GM19467 (cell line): ENCODE data around the gene ABAT.
"Not testable (repeated sequence)": the region's sequence is repeated elsewhere in the genome, so short reads cannot be mapped to it uniquely, and the experiment has no call there.

Experiments used
- ATAC-seq: cut with Tn5 transposase; IDR thresholded peaks from one replicate; pipeline ENCODE4 v1.9.1; 2021; ENCODE audit warnings: mild to moderate bottlenecking, moderate library complexity; ENCODE audit not compliant: unreplicated experiment

The ABAT gene

DNA sequence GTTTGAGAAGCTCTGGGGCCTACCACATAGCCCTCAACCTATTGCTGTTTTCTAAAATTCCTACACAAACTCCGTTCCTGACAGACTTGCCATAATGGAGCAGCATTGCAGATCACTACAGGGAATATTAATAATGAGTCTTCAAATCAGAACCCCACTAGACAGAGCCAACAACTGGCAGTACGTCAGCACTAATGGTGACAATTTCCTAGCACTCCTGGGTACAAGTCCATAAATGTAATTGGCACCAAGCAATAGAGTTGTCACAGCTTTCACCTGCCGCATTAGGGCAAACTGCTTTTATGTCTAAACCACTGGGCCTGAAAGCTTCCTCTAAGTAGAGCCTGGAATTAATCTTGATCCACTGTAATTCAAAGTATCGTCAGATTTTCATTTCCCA lies 25.5 kb upstream of the ABAT start:
- ATAC-seq: no peak

DNA sequence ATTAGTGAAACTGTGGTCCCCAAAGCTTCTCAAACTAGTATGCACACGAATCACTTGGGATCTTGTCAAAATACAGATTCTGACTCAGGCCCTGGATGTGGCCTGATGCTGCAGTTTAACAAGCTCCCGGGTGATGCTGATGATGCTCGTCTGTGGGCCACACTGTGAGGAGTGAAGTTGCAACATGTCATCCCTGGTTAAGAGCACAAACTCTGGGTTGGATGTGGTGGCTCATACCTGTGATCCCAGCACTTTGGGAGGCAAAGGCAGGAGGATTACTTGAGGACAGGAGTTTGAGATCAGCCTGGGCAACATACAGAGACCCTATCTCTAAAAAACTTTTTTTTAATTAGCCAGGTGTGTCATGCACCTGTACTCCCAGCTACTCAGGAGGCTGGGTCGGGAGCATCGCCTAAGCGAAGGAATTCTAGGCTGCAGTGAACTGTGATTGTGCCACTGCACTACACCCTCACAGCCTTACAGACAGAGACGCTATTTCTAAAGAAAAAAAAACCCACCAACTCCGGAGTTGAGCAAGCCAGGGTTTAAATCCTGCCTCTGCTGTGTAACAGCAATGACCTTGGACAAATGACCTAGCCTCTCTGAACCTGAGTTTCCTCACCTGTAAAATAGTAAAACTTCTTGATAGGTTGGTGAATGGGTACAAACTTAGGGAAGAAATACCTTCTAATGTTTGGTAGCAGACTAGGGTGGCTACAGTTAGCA lies 24.4 kb upstream of the ABAT start:
- ATAC-seq: no peak

DNA sequence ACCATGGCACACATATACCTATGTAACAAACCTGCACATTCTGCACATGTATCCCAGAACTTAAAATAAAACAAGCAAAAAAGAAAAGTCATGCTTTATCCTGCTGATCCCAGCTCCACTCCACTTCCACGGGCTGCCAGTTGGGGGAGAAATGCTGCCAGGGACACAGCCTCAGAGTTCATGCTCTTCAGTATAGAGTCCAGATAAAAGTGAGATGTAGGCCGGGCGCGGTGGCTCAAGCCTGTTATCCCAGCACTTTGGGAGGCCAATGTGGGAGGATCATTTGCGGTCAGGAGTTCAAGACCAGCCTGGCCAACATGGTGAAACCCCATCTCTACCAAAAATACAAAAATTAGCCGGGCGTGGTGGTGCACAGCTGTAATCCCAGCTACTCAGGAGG lies 22.5 kb upstream of the ABAT start:
- not testable (repeated sequence) for ATAC-seq

DNA sequence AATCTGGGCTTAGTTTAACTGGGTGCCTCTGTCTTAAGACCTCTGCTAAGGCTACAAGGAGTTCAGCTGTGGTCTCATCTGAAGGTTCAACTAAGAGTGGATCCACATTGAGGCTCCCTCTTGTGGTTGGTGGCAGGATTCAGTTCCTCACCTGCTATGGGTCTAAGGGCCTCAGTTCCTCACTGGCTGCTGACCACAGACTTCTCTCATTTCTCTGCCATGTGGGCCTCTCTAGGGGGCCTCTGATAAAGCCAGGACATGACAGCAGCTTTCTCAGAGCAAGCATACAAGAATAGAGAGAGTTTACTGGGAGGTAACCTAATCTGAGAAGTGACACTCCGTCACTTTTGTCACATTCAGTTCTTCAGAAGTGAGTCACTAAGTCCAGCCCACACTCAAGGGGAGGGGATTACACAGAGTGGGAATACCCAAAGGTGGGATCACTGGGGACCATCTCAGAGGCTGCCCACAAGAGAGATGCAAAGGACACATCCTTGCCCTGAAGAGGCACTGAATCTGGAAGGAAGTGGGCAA lies 19.2 kb upstream of the ABAT start:
- ATAC-seq: peak; percentile 51

DNA sequence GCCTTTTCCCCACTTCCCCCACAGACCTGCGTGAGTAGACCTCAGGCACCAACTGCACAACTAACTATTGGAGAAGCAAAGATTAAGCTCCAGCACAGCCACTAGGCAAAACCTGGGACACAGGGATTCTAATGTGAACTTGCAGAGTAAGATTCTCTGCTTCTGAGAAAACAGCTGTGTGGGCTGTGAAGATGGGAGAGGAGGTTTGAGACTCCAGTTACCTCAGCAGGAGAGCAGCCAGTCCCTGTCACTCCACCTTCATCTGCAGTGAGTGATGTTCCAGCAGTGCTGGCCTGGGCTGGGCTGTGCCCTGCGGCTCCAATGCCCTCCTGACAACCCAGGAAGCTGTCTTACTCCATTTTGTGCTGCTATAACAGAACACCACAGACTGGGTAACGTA lies 18.0 kb upstream of the ABAT start:
- ATAC-seq: no peak

DNA sequence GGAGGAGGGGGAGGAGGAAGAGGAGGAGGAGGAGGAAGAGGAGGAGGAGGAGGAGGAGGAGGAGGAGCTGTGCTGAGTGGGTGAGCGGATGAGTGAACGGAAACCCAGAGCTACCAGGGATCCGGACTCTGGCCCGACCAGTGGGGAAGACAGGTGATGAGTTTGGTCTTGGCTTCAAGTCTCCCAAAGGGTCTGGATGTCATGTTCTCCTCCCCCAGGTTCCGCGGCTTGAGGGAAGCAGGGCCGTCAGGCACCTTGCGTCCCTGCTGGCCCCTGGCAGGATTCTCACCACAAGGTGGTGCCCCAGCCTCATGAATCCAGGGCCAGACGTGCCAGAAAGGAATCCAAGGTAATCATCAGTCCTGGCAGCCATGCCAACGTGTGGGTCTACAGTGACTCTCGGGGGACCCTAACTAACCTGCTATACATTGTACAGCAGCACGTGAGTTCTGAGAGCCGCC lies 13.5 kb upstream of the ABAT start:
- no peak for ATAC-seq

DNA sequence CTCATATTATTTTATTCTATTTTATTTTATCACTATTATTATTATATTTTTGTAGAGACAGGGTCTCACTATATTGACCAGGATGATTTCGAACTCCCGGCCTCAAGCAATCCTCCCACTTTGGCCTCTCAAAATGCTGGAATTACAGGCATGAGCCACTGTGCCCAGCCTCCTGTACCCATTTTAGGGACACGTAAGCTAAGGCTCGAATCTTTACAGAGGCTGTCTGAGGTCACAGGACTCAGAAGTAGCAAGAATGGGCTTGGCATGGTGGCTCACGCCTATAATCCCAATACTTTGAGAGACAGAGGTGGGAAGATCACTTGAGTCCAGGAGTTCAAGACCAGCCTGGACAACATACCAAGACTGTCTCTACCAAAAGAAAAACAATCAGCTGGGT lies 12.7 kb upstream of the ABAT start:
- no peak for ATAC-seq

DNA sequence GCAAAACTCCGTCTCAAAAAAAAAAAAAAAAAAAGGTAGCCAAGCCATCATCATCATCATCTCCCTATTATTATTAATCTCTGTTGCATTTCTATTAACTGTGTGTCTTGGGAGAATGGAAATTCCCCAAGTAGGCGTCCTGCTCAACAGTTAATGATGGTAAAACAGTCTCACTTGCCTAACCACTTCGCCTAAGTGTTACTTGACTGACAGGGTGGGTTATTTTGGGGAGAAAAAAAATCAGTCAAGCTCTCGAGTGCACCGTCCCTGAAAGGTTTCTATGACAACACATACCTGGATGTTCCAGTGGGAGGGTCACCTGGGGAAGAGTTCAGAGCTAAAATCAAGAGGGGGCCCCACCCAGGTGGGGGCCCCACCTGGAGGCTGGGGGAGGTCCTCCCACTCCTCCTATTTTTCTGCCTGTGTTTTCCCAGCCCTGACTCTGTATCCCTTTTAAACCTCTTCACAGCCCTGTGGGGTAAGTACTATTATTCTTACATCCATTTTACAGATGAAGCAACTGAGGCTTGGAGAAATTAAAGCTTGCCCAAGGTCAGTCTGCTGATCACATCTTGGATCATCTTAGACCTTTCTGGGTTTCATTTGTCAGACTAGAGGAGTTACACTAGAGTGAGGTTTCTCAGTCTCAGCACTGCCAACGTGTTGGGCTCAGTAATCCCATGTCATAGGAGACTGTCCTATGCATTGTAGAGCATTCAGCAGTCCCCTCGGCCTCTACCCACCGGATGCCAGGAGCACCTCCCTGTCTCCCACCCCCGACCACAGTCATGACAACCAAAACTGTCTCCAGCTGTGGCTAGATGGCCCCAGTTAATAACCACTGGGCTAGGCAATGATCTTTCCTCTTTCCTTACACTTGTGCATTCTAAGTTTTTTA lies 11.0 kb upstream of the ABAT start:
- ATAC-seq: no peak

DNA sequence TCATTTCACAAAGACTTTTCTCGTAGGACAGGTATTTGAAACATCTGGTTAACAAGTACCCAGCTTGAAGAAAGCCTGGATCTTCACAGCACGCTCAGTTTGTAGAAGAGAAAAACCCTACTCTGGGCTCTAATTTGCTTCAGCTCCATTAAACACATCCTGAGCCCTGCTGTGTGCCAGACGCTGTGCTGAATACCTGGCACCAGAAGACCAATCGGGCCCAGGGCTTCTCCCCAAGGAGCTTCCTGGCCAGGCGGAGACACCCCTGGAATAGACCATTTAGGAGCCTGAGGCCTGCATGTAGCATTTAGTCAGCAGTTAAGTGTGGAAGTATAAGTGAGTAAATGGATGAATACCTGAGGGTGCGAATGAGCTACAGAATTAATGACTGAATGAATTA lies 8.9 kb upstream of the ABAT start:
- ATAC-seq: no peak

DNA sequence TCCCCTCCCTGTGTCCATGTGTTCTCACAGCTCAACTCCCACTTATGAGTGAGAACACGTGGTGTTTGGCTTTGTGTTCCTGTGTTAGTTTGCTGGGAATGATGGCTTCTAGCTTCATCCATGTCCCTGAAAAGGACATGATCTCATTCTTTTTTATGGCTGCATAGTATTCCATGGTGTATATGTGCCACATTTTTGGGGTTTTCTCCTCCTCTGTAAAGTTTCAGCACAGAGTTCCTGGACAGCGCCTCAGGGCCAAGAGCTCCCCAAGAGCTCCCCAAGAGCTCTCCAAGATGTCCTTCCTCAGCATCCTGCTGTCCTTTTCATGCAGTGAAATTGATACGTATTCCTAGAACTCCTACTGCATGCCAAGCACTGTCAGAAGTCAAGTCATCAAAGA lies 6.9 kb upstream of the ABAT start:
- ATAC-seq: no peak

DNA sequence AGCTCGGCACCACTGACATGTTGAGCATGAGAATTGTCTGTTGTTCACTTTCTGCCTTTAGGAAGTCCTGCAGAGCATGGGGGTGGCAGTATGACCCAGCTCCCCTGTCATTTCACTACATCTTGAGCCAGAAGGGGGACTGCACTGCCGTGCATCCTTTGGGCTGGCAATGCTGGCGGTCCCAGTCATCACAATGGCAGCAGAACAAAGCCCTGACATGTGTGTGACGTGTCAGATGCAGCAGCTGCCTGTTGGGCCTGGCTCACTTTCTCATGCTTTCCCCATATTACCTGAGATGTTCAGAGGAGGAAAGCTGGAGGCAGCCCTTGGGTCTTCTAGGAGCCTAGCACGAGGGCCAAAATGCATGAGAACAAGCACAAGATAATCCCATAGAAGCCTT lies 6.3 kb upstream of the ABAT start:
- no peak for ATAC-seq

DNA sequence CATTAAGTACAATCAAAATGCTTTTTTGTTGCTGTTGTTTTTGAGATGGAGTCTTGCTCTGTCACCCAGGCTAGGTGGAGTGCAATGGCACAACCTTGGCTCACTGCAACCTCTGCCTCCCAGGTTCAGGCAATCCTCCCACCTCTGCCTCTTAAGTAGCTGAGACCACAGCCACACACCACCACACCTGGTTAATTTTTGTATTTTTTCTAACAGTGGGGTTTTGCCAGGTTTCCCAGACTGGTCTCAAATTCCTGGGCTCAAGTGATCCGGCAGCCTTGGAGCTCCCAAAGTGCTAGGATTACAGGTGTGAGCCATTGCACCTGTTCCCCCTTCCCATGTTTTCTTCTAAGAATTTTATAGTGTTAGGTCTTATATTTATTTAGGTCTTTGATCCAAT lies 4.9 kb upstream of the ABAT start:
- ATAC-seq: no peak

DNA sequence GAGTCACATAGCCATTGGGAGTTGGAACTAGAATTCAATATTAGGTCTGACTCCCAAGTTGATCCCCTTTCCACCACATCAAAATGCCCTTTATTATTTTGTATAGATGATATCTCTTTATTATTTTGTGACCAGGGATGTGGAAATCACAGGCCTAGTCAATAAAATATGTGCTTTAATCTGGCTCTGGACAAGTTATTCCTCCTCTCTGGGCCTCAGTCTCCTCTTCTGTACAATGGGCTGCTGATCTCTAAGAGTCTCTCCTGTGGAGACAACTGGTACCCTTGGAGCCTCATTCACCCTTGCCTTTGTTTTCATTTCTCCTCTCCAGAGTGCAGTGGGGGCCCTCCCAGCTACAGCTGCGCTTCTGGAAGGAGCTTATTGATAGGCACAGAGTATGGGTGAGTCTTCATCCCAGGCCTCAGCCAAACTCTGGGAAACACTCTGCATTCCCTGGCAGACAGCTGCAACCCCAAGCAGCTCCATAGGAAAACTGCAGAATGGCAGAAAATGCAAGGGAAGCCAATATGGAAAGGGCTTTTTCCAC lies 4.3 kb upstream of the ABAT start:
- no peak for ATAC-seq

DNA sequence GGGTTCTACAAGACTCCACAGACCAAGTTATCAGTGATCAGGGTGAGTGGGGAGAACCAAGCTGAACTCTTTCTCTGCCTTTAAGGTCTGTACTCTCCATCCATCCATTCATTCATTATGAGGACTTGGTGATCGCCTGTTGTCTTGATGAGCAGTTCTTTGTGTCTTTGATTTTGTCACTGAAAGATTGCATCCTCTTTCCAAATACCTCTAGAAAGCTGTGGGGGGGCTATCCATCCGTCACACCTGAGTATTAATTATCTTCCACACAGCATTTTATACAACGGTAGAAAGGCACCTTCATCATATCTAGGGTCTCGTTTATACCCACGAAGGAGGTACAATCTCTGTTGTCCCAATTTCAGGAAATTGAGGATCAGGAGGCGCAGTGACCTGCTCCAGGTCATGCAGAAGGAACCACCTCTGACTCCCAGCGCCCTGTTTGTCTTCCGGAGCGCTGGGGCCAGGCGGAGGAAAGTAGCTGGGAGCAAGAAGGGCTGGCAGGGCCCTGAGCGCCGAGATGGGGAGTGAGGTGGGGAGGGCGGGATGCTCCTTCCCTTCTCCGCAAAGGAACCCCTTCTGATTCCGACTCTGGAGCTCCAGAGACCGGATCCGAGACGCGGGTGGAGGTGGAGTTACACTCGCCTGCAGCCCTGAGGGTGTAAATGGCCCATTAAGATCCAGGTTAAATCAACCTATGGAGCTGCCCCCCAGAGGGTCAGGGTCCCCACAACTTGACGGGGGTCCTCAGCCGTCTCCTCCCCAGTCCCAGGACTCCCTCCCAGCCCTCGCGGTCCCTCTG lies 605 bp upstream of the ABAT start:
- ATAC-seq: peak; percentile 26

DNA sequence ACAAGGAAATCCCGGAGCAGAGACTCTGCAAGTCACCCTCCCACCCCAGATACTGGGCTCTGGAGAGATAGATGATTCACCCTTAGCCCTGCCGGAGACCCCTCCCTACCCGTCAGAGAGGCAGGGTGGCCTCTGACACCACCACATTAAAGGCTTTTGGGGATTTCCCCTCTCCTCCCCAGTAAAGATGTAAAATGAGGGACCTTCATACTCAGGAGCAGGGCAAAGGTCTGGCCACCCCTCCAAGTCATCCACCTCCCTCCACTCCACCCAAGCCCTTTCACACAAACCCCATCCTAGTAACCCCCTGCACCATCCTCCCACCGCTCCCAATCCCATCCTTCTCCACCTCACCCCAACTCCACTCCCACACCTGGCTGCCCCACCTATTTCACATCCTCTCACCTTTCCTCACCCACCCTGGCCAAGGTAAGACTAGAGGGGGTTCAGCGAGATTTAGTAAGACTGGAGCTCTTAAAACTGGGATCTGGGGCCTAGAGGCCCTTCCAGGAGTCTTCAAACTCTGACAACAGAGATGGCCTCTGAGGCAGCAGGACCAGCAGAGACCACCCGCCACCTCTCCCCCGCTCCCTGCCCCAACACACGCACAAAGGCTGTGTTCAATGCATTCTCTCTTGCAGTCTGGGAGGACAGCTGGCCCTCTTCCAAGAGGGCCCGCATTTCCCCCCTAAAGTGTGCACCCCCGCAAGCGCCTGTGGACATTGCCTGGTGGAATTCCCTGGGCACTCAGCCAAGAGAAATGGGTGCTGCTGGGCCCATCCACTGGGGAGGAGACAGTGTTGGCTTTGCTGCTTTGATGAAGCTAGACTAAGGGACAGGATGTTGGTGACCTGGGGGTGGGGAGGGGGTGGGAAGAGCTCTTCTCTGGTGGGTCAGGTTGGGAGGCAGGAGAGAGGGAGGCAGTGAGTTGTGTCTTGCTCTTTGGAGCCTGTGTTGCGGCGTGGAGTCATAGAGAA lies 1.1 kb downstream of the ABAT start:
- ATAC-seq: no peak

DNA sequence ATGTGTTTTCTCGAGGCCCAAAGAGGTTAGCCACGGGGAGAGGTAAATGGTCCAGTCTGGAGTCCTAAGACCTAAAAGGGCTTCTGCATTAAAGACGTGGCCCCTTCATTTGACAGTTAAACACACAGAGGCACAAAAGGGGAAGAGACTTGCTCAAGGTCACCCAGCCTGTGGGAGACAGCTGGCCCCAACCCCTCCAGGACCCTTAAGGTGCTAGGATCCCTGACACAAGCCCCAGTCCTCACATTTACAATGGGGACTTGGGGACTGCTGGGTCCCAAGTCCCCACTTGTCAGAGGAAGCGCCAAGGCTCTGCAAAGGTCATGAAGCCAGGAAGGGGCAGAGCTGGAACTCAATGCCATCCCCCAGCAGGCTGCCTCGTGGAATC lies 1.7 kb downstream of the ABAT start:
- no peak for ATAC-seq

DNA sequence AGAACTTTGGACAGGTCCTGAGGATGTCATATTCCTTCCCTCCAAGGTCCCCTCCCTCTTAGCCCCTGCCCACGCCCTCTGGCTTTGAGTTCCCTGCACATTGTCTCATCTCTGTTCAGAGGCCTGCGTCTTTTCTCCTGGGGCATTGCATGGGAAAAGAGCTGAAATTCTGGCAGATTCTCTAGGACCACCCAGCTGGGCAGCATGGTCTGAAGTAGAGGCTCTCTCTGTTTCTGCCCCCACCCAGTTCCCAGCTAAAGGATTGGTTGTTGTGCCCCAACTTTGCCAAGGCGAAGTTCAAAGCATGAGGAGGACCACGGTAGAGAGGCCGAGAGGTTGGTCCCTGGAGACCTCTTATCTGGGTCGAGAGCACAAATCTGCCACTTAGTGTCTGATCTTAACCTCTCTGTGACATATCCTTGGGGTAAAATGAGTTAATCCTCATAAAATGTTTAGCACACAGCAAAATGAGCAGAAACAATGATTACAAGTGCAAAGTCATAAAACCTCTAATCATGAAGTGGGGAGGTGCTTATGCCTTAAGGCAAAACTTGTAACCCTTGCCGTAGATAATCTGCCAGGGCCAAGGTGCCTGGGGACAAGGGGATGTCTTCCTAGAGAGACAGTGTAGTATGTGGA lies 2.4 kb downstream of the ABAT start:
- ATAC-seq: no peak

DNA sequence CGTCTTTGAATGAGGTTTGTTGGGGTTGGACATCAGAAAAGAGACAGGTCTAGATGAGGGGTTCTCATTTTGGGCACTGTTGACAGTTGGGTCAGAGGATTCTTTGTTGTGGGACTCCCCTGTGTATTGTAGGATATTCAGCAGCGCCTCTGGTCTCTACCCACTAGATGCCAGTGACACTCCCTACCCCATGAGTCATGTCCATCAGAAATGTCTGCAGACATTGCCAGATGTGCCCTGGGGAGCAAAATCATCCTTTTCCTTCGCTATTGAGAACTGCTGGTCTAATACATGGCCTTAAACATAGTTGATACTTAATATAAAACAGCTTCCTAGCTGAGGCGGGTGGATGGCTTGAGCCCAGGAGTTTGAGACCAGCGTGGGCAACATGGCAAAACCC lies 3.1 kb downstream of the ABAT start:
- no peak for ATAC-seq
